HTR-8/SVneo (cell line): ENCODE results near the gene ADAM22.
"Not testable (repeated sequence)": the region's sequence is repeated elsewhere in the genome, so short reads cannot be mapped to it uniquely, and the experiment has no call there.

Source experiments
- DNase-seq: peaks from one replicate; pipeline ENCODE4 v3.0.0; 2011; ENCODE audit warnings: low spot score, mixed read lengths; ENCODE audit not compliant: insufficient read length
- FAIRE-seq: peaks from 2 replicates; lab custom pipeline; 2011; peaks lifted over from hg19 to GRCh38; lab: Jason Lieb, UNC

ADAM22 gene

DNA sequence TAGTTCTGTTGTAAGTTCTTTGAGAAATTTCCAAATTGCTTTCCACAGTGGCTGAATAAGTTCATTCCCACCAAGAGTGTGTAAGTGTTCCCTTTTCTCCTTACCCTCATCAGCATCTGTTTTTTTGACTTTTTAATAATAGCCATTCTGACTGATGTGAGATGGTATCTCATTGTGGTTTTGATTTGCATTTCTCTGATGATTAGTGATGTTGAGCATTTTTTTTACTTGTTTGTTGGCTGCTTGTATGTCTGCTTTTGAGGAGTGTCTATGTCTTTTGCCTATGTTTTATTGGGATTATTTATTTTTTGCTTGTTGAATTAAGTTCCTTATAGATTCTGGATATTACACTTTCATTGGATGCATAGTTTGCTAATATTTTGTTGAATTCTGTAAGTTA, 11.9 kb downstream of the ADAM22 start:
- not testable (repeated sequence) for DNase-seq, FAIRE-seq

DNA sequence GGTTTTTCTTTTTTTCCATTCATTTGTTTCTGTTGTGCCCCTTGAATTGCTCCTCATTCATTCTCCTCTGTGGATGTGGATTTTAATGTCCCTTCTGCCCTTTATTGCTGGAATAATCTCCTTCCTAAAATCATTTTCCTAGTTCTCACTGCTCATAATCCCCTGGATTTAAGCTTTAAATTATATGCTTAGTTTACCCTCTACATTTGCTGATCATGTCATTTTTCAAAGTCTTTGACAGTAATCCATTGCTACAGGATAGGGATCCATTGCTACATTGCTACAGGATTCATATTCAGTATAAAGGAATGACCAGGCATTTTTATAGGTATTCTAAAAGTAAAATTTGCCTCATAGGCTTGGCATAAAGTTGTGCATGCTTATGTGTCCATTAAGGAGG, 14.3 kb downstream of the ADAM22 start:
- DNase-seq (no peak), FAIRE-seq (no peak)

DNA sequence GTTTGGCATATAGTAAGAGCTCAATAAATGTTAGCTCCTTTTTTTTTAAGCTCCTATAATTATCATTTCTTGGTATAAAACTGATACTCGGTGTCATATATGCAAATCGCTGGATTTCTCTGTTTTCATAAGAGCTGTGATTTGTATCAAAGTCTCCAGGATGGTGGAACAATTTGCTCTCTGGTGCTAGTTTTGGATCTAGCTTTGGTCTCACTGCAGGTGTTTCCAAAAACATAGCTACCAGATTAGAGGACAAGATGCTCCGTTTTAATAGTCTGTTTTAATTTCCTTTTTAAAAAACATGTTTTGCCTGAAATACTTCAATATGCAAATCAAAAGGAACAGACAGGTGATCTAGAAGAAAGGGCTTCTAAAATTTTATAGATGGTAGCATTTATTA, 25.3 kb downstream of the ADAM22 start:
- DNase-seq = no peak
- FAIRE-seq = no peak

DNA sequence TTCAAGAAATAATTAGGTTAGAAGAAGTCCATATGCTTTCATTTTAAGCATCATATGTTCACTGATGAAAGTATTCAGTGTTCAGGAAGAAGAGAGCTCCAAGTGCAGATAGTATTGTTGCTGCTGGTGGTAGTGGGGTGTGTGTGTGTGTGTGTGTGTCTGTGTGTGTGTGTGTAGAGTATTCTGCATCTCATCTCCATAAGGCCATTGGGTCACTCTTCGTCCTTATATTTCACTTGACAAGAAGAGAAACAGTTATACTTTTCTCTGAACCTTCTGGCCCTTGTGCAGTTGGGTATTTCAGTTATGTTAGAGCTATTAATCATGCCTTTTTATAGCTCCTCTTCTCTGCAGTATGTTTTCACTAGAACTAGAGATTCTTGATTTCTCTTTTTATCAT, 26.2 kb downstream of the ADAM22 start:
- FAIRE-seq (no peak), DNase-seq (no peak)

DNA sequence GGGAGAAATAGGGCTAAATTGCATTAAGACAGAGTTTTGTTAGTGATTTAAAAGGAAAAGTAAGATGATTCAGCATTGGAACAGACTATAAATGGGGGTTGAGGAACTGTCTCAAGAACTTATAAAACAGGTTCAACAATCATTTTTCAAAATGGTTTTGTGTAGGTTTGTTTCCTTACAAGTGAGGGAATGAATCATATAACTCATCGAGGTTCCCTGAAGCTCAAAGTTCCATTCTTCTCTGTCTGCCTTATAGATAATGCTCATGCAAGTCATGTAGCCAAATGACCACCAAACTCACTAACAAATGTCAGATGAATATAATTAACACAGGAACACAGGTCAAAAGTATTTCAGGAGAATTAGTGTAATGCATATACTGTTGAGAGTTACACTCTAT, 27.7 kb downstream of the ADAM22 start:
- FAIRE-seq (no peak), DNase-seq (no peak)

DNA sequence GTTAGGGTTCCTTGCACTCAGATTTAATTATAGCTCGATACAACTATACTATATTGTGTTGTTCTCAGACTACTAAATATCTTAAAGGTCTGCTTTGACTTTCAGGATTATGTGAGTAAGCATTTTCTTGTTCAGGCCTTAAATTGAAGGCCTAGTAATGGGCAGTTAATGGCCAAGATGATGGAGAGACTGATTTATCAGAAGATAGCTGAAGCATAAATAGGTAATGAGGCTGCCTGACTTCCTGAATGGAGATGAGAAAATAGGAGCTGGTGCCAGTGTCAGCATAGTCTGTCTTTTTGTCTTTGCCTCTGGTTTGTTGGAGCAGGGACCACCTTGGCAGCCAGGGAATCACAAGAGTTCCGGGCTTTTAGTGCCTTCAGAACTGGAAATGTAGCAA, 32.2 kb downstream of the ADAM22 start:
- DNase-seq (no peak), FAIRE-seq (no peak)

DNA sequence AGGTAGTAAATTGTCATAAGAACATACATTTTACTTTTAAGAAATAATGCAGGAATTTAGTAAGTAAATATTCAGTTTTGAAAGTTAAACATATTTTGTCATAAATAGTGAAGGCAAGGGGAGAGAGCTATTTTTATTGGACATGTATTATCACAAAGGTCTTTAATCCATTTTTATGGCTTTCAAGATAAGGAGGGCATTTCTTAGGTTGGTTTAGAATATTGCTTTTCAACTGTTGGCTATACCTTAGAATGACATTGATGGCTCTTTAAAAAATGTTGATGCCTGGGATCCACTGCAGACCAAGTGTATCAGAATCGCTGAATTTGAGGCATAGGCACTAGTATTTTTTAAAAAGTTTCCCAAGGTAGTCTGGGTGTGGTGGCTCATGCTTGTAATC, 34.0 kb downstream of the ADAM22 start:
- DNase-seq (no peak), FAIRE-seq (no peak)

DNA sequence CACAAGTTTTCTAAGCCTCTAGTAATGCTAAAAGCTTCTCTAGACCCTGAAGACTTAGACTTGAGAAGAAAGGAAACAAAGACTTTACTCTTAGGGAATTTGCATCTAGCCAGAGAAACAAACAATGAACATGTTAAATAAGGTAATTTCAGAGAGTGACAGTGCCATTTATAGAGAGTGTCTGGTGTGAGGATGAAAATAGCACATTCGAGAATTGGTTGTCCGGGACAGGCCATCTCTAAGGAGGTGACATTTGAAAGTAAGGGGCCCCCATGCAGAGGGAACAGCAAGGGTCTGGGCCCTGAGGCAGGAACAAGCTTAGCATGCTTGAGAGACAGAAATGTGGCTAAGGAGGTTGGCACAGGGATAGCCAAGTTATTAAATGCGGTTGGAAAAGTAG, 48.1 kb downstream of the ADAM22 start:
- FAIRE-seq (no peak), DNase-seq (no peak)

DNA sequence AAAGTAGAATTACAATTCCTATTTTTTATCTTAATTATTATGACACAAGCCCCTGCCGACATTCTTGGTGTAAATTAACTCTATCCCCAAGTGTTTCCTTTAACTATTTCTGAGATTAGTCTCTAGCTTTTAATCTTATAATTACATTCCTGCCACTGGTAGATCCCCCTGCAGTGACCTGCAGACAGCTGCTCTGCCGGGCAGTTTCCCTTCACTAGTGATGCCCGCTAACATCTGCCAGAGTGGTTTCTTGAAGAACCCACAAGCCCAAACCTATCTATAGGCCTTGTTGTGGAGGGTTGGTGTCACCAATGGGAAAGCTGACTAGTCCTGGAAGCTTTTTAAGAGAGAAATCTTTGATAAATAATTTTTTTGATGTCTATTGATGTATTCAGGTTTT, 50.0 kb downstream of the ADAM22 start:
- FAIRE-seq (no peak), DNase-seq (no peak)

DNA sequence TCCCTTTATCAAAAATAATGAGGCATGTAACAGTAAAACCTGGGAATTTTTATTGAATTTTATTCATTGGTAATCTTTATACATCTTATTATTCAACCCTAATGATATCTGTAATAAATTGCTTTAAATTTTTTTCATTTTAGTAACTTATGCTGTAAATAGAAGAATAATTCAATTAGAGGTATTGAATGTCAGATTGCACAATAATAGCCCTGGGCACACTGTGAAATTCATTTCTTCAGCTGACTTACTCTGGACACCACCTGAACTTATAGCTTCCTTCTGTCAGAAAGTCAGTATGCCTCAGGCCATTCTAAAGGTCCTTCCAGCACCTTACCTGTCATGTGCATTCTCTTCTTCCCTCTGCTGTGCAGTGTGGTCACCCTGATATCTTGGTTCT, 59.2 kb downstream of the ADAM22 start:
- FAIRE-seq (no peak), DNase-seq (no peak)

DNA sequence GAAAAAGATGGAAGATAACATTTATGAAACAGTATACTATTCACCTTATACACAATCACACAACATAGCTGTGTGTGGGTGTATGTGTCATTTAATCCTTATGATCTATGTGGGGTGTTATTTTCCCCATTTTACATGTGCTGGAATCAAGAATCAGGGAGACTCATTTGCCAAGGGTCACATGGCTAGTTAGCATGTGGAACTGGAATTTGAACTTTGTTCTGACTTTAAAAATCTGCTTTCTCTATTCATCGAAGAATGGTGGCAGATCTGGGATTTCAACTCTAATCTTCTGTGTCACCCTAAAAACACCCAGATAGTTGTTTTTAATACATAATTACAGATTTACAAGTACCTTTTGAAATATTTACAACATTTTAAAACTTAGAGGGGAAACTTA, 65.2 kb downstream of the ADAM22 start:
- FAIRE-seq = no peak
- no peak for DNase-seq

DNA sequence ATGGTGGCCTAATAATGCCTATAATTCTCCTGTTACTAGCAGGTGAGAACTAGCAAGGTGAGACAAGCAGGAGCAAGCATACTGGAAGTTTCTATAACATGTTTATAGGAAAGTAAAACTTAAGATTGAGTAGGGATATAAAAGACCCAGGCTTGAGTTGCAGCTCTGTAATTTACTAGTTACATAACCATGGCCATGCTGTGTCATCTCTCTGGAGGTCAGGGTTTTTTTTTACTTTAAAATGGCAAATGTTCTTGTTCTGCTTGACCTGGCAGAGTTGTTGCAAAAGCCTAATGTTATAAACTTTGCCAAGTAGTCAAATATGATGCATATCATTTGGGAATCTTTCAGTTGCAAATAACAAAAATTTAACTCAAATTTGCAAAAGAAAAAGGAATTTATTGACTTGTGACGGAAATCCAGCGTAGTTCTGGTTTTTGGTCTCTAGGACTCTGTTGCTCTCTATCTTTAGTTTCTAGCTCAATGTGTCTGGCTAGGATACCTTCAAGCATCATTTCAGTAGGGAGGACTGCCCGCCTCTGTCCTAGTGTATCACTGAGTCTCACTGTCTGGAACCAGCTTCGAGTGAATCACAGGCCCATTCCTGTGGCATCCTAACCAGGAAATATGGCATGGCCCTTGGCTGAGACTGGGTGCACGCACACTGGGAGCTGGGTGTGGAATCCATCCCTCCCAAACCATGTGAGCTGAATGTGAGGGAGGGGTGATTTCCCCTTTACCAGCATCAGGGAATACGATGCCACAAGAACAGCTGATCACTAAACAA, 67.9 kb downstream of the ADAM22 start:
- no peak for FAIRE-seq
- DNase-seq = no peak

DNA sequence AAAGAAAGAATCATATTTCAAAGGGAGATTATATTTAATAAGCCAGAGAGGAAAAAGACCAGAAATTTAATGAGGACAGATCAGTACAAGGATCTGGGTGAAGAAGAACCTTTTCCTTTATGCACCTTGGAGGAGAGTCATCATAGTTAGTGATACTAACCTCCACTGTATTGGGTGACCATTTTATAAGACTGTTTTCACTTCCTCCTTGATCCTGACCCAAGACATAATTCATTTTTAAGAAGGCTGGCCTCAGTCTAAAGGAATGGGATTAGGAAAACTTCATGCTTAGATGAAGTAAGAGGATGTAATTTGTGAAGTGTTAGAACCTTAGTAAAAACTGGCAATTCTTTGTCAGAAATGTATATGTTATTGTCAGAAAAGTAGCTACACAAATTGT, 68.6 kb downstream of the ADAM22 start:
- FAIRE-seq = no peak
- DNase-seq = no peak

DNA sequence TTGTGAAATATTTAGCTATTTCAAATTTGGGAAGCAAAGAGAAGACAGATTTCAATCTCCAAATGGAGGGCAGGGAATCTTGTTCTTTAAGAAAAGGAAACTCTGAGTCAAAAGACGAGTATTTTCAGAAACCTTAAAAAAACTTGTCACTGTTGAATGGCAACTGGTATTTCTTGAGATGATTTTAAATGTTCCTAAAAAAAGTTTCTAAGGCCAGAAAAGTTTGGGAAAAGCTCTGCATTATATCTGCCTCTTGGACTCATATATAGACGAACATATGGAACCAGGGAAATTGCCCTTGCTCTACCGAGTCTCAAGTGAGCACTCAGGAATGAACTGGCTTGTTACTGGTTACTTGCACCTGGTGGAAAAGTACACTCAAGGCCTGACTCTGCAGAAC, 69.5 kb downstream of the ADAM22 start:
- FAIRE-seq = no peak
- no peak for DNase-seq

DNA sequence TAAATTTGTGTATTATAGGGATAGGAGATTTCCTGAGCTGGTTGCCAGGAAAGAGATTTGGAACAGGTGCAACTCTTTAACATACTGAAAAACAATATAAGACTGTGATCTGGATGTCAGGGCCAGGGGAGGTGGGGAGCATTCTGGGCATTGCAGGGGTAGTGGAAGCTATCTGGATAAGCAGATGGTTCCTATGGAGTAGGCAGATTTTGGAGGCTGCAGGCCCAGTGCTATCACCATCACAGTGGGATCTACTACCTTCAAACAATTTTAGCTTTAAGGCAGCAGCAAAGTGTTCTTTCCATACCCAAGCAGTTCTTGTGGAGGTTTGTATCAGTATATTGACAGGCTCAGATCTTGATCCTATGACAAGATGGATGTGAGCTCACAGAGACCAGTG, 71.1 kb downstream of the ADAM22 start:
- FAIRE-seq (no peak), DNase-seq (no peak)

DNA sequence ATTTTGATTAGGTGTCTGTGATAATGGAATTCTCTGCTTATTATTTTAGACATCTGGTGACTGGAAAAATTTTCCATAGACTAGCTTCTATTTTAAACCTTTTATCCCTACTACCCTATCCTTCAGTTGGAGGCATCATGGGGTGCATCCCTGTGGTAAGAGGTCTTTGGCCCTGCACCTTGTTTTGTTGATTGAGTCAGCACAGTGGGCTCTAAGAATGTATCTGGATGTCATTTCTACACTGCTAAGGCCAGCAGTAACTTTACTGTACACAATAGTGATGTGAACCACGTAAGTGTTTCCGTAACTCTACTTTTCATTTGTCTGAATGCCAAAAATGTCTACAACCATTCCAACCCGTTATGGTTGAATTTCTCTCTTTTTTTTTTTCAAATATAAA, 75.6 kb downstream of the ADAM22 start:
- FAIRE-seq = no peak

DNA sequence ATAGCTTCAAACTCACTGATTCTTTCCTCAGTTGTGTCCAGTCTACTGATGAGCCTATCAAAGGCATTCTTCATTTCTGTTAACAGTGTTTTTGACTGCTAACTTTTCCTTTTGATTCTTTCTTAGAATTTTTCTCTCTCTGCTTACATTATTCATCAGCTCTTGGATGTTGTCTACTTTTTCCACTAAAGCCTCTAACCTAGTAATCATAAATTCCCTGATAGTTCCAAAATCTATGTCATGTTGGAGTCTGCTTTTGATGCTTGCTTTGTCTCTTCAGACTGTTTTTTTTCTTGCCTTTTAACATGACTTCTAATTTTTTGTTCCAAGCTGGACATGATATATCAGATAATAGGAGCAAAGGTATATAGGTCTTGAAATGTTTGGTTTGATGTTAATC, 78.0 kb downstream of the ADAM22 start:
- FAIRE-seq = no peak

More for the DNA sequence above, 75.6 kb downstream of the ADAM22 start:
- no peak for DNase-seq

DNA sequence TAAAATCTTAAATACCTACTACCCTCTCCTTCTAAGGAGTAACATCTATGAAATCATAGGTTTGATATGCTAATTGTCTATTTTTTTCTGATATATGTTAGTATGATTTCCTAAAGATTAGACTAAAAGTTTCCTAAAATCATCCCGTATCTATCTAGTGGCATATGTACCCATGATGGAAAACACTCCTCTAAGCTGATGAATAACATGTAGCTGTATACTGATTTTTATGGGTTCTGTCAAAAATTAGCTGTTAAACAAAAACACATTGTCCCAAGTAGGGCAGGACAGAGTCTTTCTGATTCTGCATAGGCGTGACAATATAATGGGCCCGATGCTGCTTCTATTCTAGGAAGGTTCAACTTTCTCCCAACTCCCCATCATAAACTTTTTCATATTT, 79.9 kb downstream of the ADAM22 start:
- FAIRE-seq (no peak), DNase-seq (no peak)

More for the DNA sequence above, 78.0 kb downstream of the ADAM22 start:
- DNase-seq = no peak

DNA sequence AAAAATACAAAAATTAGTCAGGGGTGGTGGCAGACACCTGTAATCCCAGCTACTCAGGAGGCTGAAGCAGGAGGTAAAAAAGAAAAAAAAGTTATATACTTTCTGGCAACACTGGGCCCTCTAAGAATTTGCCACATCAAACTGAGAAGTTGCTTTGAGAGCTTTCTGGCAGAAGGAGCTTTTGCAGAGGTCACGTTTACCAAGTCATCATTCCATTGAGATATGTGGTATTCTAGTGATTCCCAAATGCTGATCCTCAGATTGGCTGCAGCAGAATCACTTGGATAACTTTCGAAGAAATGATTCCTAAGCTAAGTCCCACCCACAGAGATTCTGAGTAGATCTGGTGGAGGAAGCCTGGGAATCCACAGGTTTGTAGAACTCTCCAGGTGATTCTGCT, 80.5 kb downstream of the ADAM22 start:
- no peak for FAIRE-seq
- no peak for DNase-seq

DNA sequence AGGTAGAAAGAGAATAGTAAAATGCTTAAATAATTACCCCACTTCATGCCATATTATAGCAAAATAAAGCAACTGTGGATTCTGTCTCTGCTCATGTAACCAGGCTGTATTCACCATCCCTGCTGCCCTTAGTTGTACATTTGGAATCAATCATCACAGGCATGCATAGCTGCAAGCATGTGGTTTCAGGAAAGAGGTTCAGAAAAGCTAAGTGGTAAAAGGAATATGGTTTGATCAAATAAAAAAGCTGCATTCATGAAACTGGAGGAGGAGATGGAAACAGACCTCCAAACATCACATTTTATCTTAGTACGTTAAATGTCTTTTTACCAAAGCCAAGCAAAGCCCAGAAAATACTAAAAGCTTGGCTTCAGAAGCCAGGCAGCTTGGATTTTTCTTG, 81.3 kb downstream of the ADAM22 start:
- no peak for DNase-seq
- no peak for FAIRE-seq

DNA sequence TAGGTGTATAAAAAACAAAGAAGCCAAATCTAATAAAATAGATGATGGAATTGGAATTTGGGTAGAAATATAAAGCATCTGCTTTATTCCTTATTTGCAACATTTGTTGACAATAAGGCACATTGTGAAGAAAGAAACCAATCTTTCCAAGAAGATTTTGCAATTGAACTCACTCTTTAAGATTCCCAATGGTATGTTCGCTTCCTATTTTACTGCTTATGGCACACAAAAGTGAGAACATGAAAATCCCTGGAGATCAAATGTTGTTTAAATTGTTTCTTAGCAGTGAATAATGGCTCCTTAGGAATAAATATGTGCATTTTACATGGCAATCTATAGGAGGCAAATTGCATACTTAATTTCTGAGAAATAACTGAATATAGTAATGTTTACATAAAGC, 84.5 kb downstream of the ADAM22 start:
- FAIRE-seq = no peak
- no peak for DNase-seq

DNA sequence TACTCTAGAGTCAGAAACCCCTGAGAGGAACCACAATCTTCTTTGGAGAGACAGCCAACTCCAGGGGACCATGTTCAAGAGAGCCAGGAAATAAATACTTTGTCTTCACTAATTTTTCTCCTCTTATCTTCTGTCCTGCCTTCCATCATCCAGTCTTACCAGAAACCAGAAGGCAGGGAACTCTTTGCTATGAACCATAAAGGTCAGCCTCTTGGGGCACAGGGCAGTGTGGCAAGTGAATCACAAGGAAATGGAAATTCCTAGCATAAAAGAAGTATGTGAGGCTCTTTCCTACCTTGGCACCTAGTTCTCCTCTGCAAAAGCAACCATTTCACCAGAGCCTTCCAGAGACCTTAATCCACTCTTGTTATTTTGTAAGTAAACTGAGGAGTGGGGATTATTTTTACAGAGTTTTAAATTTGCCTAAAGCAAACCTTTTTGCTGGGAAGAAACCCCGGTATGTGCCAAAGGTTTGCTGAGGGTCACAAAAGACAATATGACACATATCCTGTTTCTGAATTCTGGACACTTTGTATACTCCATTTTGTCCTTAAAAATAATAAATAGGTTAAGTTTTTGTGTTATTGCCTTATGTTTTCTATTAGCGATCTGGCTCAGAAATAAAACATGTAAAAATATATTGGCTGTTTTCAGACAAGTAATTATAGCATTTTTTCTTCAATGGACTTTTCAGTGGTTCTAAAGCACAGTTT, 87.1 kb downstream of the ADAM22 start:
- FAIRE-seq (no peak), DNase-seq (no peak)
